Measurements from ENCODE around the gene OR13C8.

OR13C8 gene

DNA sequence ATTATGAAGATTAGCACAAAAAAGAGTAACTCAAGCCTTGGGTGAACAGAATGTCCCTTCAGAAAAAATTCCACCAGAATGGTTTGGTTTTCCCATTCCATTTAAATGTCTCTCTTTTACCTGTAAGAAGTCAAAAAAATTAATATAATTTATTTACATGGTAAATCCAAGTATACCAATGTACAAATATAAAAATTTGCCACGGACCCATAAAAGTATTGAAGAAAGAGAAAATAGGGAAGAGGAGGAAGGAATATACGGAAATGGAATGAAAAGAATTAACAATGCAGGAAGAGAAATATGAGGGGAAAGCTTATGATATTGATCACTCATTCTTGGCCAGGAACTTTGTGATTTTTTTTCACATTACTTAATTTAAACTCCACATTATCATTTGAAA is 49.1 kb downstream of the OR13C8 start, which contains the start of gene OR13C9:
TSS of gene OR13C9 (minus strand) at position 101 of the 400 bp plus-strand sequence. CDS start at position 101, 0 bp downstream.
- DNase-seq: no peak
